SH-SY5Y (cell line): ENCODE data around the gene ABCA4.

Experiments used
- GATA2 ChIP-seq: IDR thresholded peaks from 2 replicates; pipeline ENCODE4 v1.6.1; 2011; ENCODE audit warnings: mild to moderate bottlenecking, low read depth, low read length
- GATA3 ChIP-seq: IDR thresholded peaks from 2 replicates; pipeline ENCODE4 v1.6.1; 2011; ENCODE audit warnings: low read depth, mild to moderate bottlenecking, low read length, moderate library complexity

- TF ChIP-seq GATA3 (no peak), GATA2 (no peak)
Measured at GRCh38 chr1:94105957-94106529, 14.9 kb downstream of the ABCA4 start.
